ENCODE measurements around the gene HYAL3.
"Not testable (repeated sequence)": the region's sequence is repeated elsewhere in the genome, so short reads cannot be mapped to it uniquely, and the experiment has no call there.

HYAL3 gene

DNA sequence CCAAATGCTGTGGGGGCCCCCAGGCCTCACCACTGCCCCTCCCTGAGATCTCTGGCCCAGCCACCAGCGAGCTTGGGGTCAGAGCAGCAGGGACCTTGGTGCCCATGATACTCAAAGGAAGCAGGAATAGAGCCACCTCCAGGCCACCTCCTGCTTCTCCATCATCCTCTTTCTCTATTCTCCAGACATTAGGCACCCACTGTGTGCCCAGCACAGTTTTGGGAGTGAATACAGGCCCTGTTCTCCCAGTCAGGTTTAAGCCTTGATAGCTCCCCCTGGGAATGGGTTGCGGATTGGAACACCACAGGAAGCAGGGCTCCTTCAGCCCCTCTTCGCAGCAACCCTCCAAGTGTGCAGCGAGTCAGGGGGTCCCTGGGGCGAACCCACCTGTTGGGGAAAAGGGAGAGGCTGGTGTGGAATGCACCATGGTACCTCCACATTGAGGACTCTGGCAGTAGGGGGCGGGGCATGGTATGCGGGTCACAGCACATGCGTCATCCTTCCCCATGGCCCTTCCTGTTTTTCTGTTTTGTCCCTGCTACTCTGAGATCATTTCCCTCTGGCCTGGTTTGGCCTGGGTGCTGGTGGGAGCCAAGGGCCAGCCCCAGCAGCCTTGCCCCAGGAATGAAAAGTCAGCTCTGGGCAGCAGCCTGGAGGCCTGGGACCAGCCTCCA lies 44.5 kb downstream of the HYAL3 start:
- DNase-seq = no peak

DNA sequence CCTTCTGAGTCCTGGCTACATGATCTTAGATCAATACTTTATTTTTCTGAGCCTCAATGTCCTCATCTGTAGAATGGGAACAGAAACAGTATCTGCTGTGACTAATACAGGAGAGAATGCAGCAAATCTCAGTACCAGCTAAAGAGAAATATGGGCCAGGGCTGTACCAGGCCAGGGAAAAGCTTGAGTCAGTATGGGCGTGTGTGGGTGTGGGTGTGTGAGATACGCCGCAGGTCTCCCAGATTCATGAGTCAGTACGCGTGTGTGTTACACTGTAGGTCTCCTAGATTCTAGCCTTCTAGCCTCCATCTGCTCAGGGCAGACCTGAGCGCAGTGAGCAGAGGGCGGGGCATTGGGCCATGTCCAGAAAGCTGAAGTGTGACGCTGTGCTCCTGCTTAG lies 48.0 kb downstream of the HYAL3 start:
- DNase-seq = peak; percentile 80

DNA sequence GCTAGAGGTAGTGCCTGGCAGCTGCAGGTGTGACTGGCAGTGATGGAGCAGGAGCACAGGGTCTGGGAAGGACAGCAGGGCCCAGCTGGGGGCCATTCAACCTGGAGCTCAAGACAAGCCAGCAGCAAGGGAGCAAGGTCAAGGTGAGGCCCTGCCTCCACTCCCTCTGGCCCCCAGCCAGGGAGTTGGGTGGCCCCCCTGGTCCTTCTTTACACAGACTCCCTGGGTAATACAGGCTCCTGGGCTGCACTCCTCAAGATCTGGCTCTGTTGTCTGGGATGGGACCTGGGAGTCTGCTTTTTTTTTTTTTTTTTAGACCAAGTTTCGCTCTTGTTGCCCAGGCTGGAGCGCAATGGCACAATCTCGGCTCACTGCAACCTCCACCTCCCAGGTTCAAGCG lies 48.7 kb downstream of the HYAL3 start:
- DNase-seq = no peak

DNA sequence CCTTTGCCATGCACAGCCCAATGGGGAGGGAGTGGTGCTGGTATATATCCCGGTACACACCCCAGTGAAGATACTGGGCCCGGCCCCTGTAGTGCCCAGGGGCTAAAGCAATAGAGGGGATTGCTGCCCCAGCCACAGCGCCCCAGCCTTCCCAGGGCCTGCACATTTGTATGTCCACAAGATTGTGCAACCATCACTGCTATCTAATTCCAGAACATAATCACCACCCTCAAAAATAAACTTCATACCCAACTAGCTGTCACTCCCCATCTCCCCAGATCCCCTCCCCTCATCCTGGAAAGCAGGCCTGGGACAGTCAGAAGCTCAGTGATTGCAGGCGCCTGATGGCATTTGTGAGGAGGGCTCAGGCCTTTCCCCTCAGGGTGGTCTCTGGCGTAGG lies 49.7 kb downstream of the HYAL3 start:
- DNase-seq = no peak

DNA sequence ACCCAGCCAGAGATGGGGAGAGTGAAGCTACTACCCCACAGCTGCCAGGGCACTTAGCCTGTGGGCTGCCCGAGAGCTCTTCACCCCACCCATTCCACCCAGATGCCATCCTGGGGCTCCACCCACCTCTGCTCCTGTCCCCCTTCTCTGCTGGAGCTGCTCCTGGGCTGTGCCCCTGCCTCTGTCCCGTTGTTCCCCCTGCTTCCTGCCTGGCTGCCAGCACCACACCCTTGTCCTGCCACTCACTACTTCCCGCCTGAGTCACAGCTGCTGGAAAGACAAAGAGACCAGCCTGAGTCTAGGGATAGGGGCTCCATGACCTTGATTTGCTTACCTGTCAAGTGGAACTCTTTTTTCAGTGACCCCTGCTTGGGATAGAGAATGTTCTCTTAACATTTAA lies 50.8 kb downstream of the HYAL3 start:
- no peak for DNase-seq

DNA sequence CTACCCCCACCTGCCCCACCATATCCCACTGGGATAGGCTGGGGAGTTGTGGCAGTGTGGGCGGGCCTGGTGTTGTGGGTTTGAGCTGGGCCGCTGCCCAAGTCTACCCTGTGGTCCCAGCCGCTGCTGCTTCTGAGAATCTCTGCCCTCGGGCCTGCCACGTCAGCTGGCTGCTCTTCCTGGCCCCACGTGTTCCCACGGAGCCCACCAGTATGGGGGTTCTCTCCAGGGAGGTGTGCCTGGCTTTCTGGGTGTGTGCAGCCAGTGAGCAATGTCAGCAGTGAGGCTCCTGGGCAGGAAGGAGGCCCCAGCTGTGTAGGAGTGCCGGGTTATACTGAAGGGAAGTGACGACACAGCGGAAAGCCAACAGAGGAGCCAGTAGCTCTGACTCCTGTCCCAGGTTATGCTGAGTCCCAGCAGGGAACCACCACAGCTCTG lies 52.7 kb downstream of the HYAL3 start:
- peak; percentile 88 for DNase-seq

DNA sequence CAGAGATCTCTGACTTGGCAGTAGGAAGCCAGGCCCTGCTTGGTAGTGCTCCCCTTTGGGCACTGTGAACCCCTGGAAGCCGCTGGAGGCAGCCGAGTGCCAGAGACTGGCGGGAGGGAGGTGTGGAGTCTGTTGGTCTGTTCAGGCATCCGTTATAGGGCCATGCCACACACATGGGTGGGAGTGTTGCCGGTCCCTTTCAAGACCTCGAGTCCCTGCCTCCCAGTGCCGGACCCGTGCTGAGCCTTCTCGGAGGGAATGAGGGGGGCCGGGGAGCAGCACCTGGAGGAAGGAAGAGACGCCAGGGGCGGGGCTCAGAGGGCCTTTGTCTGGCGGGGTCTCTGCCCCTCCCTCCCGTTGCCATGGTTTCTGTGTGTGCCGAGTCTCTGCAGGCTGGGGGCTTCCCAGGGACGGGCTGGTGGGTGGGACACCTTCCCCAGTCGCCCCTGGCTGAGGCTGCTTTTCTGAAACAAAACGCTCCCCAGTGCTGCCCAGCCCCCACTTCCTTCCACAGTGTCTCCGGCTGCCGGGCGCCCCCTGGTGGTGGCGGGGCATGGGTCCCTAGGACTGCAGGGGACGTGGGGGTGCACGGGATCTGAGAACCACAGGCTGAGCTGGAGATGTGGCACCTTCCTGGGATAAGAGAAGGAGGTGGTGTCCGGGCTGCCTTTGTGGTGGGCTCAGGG lies 53.2 kb downstream of the HYAL3 start:
- DNase-seq = peak; percentile 95

DNA sequence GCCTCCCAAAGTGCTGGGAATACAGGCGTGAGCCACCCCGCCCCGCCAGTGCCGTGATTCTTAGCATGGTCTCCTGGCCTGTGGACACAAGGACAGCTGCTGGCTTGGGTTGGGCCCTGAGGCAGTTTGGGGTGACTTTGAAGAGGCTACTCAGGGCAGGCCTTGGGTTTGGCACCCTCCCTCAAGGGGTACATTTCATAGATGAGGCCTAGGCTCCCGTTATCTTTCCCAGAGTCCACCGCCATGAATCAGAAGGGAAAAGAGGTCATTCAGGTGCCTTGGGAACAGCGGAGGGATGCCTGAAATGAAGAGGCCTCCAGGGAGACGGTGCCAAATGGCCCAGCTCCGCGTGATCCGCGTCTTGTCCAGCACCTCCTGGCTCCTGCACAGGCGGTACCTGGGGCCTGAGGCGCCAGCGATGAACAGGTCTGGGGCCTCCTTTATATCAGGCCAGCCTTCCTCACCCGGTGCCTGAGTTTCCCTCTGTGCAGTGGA lies 53.9 kb downstream of the HYAL3 start:
- DNase-seq = no peak

DNA sequence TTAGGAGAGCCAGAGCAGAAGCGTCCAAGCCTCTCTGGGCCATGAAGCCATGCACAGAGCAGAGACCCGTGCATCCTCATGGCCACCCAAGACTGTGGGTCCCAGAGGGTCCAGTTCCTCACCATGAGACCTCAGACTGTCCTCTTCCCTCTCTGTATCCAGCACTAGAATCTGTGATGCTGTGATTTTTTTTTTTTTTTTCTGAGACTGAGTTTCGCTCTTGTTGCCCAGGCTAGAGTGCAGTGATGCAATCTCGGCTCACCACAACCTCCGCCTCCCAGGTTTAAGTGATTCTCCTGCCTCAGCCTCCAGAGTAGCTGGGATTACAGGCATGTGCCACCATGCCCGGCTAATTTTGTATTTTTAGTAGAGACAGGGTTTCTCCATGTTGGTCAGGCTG lies 54.4 kb downstream of the HYAL3 start:
- not testable (repeated sequence) for DNase-seq

DNA sequence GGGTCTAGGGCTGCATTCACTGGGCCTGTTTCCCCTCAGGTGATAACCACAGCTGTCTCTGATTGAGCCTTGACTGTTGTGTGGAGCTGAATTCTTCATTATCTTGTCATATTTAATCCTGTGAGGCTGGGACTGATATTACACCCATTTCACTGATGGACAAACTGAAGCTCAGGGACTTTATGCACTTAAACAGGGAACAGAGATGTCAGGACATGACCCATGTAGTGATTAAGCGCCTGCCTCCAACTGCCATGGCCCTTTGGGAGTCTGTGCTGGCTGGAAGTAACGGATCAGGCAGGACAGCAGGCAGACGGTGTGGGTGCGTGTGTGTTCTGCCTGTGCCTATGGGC lies 55.7 kb downstream of the HYAL3 start:
- no peak for DNase-seq

DNA sequence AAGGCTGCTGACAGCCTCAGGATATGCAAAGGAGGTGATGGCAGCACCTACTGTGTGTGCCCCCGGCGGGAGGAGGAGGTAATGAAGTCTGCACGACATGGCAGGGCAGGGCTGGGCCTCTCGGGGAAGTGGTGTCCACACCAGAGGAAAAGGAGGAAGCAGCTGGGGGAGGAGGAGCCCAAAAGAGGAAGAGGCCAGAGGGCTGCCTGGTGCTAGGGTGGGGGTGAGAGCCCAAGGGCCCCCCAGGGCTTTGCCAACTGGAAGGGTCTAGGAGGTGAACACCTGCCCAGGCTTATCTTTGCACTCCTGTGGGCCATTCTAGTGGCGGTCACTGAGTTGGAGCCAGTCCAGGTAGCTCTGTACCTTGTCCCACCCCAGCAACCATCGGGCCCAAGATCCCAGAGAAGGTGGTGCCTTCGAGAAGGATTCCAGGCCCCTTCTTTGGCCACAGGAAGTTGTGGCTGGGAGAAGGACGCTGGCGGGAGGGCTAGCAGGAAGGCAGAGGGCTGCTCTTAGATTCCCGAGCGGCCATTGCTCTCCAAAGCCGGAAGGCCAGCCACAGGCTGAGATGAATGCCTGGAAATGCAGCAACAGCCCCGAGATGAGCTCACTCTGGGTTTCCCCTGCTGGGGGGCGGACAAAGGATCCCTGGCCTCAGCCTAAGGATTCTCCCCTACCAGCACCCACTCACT lies 56.2 kb downstream of the HYAL3 start:
- peak; percentile 63 for DNase-seq

All from activated naive CD4-positive, alpha-beta T cell treated with Interleukin-2 at 50 U/mL for 16 hours (primary cell).